GM12801 (cell line): ENCODE measurements around the gene OR51I2.

ENCODE experiments used
- TF ChIP-seq, protein P1 (sequence below): IDR thresholded peaks from one replicate; pipeline ENCODE4 v1.5.1; 2011; ENCODE audit warnings: control low read depth; ENCODE audit not compliant: insufficient read length; ENCODE audit errors: extremely low read depth

Gene OR51I2

DNA sequence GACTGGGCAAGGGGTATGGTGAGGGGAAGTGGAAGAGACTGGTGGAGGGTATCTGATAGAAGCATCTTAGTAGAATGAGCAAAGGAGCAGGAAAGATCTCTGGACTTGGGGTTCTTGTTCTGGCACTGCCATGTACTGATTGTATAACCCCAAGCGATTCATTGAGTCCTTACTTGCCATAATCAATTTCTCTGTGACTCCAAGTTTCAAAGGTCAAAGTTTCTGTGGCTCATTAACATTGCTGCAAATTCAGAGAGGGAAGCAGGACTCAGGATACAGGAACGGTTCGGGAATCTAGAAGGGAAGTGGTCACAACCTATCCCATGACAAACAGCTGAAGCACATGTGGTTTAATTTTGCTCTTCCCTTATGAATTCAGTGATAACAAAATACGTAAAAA, 309 bp downstream of the OR51I2 start:
- TF ChIP-seq, protein P1, sequence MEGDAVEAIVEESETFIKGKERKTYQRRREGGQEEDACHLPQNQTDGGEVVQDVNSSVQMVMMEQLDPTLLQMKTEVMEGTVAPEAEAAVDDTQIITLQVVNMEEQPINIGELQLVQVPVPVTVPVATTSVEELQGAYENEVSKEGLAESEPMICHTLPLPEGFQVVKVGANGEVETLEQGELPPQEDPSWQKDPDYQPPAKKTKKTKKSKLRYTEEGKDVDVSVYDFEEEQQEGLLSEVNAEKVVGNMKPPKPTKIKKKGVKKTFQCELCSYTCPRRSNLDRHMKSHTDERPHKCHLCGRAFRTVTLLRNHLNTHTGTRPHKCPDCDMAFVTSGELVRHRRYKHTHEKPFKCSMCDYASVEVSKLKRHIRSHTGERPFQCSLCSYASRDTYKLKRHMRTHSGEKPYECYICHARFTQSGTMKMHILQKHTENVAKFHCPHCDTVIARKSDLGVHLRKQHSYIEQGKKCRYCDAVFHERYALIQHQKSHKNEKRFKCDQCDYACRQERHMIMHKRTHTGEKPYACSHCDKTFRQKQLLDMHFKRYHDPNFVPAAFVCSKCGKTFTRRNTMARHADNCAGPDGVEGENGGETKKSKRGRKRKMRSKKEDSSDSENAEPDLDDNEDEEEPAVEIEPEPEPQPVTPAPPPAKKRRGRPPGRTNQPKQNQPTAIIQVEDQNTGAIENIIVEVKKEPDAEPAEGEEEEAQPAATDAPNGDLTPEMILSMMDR: no peak

DNA sequence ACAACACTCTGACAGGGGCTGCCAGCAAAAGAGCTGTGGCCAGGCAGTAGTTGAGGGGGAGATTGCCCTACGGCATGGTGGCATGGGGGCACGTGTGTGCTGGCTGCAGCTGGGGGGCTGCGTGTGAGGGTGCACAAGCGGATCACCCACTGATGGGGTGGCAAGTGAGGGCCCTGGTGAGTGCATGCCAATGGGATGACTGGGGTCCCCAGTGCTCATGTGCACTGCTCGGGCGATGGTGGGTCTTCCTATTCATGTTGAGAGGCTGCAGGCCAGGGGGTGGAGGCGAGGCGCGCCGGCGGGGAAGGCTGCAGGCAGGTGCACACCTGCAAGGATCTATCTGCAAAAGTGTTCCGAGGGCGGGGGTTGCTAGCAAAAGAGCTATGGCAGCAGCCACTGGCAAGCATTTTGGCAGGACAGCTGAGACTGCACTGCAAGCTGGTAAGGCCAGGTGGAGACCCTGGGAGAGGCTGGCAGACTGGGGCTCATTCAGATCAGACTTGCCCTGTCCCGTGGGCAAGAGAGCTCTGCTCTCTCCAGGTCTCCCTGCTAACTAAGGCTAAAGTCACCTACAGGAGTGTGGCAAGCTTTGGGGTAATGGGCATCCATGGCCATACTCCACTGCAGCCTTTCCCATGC, 12.0 kb downstream of the OR51I2 start:
- TF ChIP-seq, protein P1: no peak

DNA sequence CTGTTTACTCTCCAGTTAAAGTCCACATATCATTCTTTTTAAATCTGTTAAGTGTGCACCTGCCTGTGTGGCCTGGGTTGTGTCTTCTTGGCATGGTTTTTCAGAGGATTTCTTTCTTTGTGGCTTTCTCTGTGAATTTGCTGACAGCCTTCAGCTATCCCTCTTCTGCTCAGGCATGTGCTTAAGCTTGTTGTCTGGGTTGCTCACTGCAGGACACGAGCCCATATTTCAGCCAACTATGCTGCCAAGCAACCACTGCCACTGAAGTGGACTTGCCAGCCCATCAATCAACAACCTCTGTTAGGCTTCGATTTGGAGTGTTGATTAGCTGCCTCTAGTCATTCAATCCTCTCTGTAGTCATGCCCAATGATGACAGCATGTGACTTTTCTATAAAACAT, 18.4 kb downstream of the OR51I2 start:
- TF ChIP-seq, protein P1: no peak

DNA sequence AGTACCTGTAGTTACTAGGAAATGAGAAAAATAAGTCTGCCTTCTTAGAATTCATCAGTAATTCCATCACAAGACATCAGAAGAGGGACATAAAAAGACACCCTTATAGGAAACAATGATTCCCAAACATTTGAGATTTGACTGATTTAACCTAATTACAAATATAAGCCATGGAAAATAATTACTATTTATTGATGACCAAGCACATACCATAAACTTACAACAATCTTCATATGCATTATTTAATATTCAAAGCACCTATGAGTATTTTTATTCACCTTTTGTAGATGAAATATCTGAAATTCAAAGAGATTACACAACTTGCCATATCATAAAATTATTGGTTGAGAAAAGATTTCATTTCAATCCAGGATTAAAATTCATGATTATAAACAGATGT, 24.8 kb downstream of the OR51I2 start:
- TF ChIP-seq, protein P1: no peak

DNA sequence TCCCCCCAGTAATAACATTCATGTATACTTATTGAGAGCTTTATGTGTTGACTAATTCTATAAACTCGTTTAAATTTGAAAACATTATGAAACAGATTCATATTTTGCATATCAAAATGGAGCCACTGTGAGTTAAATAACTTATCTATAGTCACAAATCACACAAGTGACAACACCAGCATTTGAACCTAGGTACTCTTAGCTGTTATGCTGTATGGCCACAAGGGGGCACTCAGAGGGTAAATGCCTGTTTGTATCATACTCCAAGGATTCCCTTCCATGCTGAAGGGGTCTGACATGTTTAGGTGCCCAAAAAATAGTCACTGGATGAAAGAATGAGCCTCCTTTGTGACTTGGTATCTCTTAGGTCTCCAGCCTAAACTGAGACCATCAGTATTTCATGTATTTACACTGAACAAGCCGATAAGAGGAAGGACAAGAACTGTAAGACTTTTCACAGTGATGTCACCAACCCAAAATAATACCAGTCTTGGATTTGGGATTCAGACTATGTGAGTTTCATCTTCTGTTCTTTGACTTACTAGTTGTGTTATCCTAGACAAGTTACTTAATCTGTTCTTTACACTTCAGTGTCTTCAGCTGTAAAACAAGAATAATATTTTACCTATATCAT, 27.2 kb downstream of the OR51I2 start:
- TF ChIP-seq, protein P1: no peak

DNA sequence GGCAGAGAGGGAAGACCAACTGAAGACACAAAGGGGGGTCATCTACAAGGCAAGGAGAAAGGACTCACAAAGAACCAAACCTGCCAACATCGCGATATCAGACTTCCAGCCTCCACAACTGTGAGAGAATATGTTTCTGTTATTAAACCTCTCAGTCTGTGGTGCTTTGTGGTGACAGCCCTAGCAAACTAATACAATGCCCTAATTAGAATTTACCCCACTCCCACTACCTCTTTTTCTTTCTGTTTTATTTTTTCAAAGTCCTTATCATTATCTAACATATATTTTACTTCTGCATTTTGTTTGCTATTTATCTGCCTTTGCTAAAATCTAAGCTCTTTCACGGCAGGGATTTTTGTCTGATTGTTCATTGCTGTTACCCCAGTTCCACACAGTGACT, 36.9 kb downstream of the OR51I2 start:
- TF ChIP-seq, protein P1: no peak

DNA sequence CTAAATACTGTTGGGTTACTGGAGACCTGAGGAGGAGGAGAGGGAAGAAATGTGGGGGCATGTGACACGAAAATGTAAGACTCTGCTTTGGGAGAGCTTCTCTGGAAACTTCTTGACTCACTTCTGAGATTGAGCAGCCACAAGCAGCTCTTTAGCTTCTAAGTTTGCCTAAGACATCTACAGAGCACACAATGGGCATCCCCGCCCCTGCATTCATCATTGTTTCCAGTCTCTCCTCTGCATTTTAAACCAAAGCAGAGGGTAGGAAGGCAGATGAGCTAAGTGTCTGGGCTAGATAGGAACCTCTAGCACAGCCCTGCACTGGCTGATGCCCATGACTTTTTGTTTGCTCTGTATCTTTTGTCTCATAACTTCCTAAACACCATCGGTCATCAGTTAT, 37.3 kb downstream of the OR51I2 start:
- TF ChIP-seq, protein P1: no peak
